Right forelimb (tissue), 1 donor: ENCODE results near the gene YAF2.
"Not testable (repeated sequence)": the region's sequence is repeated elsewhere in the genome, so short reads cannot be mapped to it uniquely, and the experiment has no call there.

ENCODE experiments used
- DNase-seq: peaks from one replicate; pipeline ENCODE4 v3.0.0-alpha.2; 2018

YAF2 gene

GRCh38 chr12:42192258-42192657, 45.8 kb downstream of the YAF2 start:
- no peak for DNase-seq

- DNase-seq = no peak
Observed at GRCh38 chr12:42190376-42190775, 47.7 kb downstream of the YAF2 start.

GRCh38 chr12:42188275-42188674, 49.8 kb downstream of the YAF2 start:
- not testable (repeated sequence) for DNase-seq

GRCh38 chr12:42187799-42188198, 50.2 kb downstream of the YAF2 start:
- DNase-seq = no peak

GRCh38 chr12:42186793-42187192, 51.3 kb downstream of the YAF2 start:
- DNase-seq = no peak

GRCh38 chr12:42182394-42182793, 55.7 kb downstream of the YAF2 start:
- DNase-seq = no peak

GRCh38 chr12:42180990-42181596, 57.0 kb downstream of the YAF2 start:
- no peak for DNase-seq

- no peak for DNase-seq
Observed at GRCh38 chr12:42178101-42178500, 59.9 kb downstream of the YAF2 start.

- no peak for DNase-seq
Observed at GRCh38 chr12:42174978-42175377, 63.1 kb downstream of the YAF2 start.

- no peak for DNase-seq
Observed at GRCh38 chr12:42173961-42174521, 64.0 kb downstream of the YAF2 start.

- DNase-seq = no peak
Observed at GRCh38 chr12:42172441-42173210, 65.4 kb downstream of the YAF2 start.

- no peak for DNase-seq
Observed at GRCh38 chr12:42167711-42168110, 70.3 kb downstream of the YAF2 start.

- no peak for DNase-seq
Observed at GRCh38 chr12:42166501-42166900, 71.5 kb downstream of the YAF2 start.

- DNase-seq = no peak
Observed at GRCh38 chr12:42163913-42164312, 74.1 kb downstream of the YAF2 start.

GRCh38 chr12:42162965-42163364, 75.1 kb downstream of the YAF2 start:
- no peak for DNase-seq

GRCh38 chr12:42162193-42162592, 75.9 kb downstream of the YAF2 start:
- no peak for DNase-seq

GRCh38 chr12:42161529-42161928, 76.5 kb downstream of the YAF2 start:
- DNase-seq = no peak

GRCh38 chr12:42156232-42156631, 81.8 kb downstream of the YAF2 start:
- no peak for DNase-seq

GRCh38 chr12:42145552-42146215, 92.4 kb downstream of the YAF2 start:
- DNase-seq = no peak

GRCh38 chr12:42145197-42145549, 92.9 kb downstream of the YAF2 start:
- no peak for DNase-seq

GRCh38 chr12:42144408-42145196, 93.4 kb downstream of the YAF2 start, which contains the start of gene GXYLT1:
Gene GXYLT1, minus strand, starts transcription at chr12:42144874. Its CDS starts 228 bp downstream, at chr12:42144646.
- DNase-seq = peak; percentile 93

GRCh38 chr12:42144158-42144407, 94.0 kb downstream of the YAF2 start:
- no peak for DNase-seq

- no peak for DNase-seq
Observed at GRCh38 chr12:42143452-42144157, 94.4 kb downstream of the YAF2 start.
